Esophagus squamous epithelium (tissue), 4 donors: ENCODE data around the gene KIAA0319L.

ENCODE experiments used
- POLR2A ChIP-seq, 4 donors: fragments of 450-650 bp; IDR thresholded peaks; one replicate each; pipeline ENCODE4 v1.6.1; 2017; ENCODE audit warnings: antibody characterized with exemption in 4 of 4, mild to moderate bottlenecking in 4 of 4, moderate library complexity in 3 of 4
- TF ChIP-seq, protein P1 (sequence below), 6 experiments: fragments of 450-650 bp in 4 of 6; fragments of 200-600 bp in 2 of 6; sonication (generic) in 2 of 6; IDR thresholded peaks; one replicate each; pipeline ENCODE4 v1.5.1; 2016 to 2019; ENCODE audit warnings: antibody characterized with exemption in 6 of 6, mild to moderate bottlenecking in 4 of 6, moderate library complexity in 4 of 6

DNA sequence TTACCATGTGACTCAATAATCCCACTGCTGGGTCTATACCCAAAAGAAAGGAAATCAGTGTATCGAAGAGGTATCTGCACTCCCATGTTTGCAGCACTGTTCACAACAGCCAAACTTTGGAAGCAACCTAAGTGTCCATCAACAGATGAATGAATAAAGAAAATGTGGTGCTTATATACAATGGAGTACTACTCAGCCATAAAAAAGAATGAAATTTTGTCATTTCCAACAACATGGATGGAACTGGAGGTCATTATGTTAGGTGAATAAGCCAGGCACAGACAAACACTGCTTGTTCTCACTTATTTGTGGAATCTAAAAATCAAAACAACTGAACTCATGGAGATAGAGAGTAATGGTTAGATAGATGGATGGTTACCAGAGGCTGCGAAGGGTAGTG, 79.3 kb downstream of the KIAA0319L start:
- TF ChIP-seq, protein P1, sequence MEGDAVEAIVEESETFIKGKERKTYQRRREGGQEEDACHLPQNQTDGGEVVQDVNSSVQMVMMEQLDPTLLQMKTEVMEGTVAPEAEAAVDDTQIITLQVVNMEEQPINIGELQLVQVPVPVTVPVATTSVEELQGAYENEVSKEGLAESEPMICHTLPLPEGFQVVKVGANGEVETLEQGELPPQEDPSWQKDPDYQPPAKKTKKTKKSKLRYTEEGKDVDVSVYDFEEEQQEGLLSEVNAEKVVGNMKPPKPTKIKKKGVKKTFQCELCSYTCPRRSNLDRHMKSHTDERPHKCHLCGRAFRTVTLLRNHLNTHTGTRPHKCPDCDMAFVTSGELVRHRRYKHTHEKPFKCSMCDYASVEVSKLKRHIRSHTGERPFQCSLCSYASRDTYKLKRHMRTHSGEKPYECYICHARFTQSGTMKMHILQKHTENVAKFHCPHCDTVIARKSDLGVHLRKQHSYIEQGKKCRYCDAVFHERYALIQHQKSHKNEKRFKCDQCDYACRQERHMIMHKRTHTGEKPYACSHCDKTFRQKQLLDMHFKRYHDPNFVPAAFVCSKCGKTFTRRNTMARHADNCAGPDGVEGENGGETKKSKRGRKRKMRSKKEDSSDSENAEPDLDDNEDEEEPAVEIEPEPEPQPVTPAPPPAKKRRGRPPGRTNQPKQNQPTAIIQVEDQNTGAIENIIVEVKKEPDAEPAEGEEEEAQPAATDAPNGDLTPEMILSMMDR (IDR thresholded peaks at IDR 0.05) = no peak
- no peak for TF ChIP-seq POLR2A (IDR thresholded peaks at IDR 0.05)
